ENCODE measurements around the gene NSMF. TPM values are rescaled to one million over a fixed set of nuclear protein-coding genes. Genes with fewer than 3 reads are reported as not detected.

The NSMF gene
- total and polyA plus RNA-seq, 2 of the 4 experiments (the other 2 are of a cell fraction), result 7.7 to 40.9 TPM

DNA sequence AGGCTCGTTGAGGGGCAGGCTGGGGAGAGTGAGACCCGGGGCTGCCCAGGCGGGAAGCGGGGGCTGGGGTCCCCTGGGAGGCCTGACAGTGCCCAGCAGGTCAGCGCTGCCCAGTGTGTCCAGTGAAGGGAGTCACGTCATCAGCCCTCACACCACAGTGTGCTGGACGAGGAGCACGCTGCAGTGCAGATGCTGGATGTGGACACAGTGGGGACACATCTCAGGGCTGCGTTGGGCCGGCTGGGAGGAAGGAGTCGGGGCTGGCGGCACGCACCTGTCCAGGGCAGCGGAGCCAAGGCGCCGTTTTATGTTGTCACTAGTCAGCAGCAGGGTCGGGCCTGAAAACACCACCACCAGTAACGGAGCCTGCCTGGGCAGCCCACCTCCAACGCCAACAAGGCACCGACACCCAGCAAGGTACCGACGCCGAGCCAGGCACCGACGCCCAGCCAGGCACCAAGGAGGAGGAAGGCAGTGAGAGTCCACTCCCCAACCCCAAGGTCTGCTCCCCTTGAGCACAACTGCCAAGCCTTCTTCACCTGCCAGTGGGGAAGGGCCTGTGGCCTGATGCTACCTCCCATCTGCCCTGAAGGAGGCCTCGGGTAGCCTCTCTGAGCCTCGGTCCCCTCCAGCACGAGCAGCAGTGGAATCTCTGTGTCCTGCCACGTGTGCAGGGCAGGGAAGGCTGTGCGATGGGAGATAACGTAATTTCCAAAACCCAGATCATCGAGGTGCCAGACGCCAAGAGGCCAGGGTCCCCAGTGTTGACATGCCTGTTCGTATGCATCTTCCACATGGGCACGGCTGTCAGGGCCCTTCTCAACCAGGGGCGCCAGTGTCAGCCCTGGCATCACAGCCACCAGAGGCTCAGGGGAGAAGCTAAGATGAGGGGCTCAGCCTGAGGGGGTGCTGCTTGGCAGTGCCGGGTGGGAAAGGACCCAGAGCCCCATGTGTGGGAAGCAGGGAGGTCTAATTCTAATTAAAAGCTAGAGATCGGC is 21.9 kb upstream of the NSMF start (continued):
- TF ChIP-seq MXI1 (IDR thresholded peaks at IDR 0.05; ENCODE audit: borderline replicate concordance, low read depth, low read length) (no peak), MAZ (IDR thresholded peaks at IDR 0.05; ENCODE audit: borderline replicate concordance, low read depth, low read length) (no peak)

DNA sequence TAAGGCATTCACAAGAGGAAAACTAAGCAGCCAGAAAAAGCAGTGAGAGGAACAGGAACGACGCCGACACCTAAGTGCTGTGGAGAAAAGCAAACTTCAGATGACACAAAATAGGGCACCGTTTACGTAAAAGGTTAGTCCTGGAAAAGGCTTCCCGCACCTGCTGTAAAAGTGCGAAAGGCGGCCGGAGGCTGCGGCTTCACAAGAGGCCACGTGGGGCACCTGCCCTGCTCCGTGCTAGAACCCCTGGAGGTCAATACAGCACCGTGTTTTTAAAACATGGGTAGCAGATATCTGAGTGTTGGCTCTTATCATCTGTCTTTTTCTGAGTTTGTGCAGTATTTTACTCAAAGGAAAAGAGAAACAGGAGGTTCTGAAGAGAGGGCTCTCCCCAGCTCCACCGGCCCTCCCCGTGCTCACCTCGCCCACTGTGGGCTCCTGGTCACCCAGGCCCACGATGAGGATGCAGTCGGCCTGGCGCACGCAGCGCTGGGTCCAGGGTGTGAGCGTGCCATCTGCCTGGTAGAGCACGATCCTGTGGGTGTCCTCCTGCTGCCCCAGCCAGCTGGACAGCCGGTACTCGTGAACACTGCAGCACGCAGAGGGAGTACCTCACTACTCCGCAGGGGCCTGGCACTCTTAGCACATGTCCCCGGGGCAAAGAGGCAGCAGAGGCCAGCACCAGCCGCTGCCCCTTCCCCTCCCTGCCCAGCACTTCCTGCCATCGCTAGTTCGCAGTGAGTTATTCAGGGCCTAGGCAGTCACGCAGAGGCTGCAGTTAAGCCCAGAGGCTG is 21.0 kb upstream of the NSMF start:
- H2BK120ac ChIP-seq (ENCODE audit: low read depth, low read length), result no peak overlapping the region
- no peak for ATAC-seq (ENCODE audit: low read depth)
- in situ Hi-C loops (cut with MboI; ENCODE audit: low sequenced_read_pairs), result no loop called here
- H3K14ac ChIP-seq (replicated peaks; ENCODE audit: low read depth, low read length), result no peak overlapping the region
- no peak overlapping the region for H2BK15ac ChIP-seq (ENCODE audit: low read depth, low read length)
- WGBS, 2 experiments (ENCODE audit: extremely low coverage in 2 of 2, insufficient read length in 1 of 2), result 84% methylated on average over 19 of the region's 32 CpGs; no CpG with 5 or more reads in 1 of the 2 experiments
- no peak overlapping the region for H2BK5ac ChIP-seq (ENCODE audit: low read depth, low read length, poor library complexity, severe bottlenecking)
- TF ChIP-seq RFX5 (IDR thresholded peaks at IDR 0.05; ENCODE audit: low read depth, low read length) (no peak), SMC3 (IDR thresholded peaks at IDR 0.05; ENCODE audit: low read depth, low read length) (no peak), FOS (IDR thresholded peaks at IDR 0.05; ENCODE audit: low read depth, low read length) (no peak), RAD21 (IDR thresholded peaks at IDR 0.05; ENCODE audit: low read length) (no peak), MAFK (IDR thresholded peaks at IDR 0.05; ENCODE audit: low read depth, low read length) (no peak)
- BruUV-seq (replicated peaks), result no TSS peak
- no peak overlapping the region for H3K4ac ChIP-seq (ENCODE audit: low read depth, low read length)
- H4K5ac ChIP-seq (ENCODE audit: low read depth, low read length), result no peak overlapping the region
- intact Hi-C loops (cut with micrococcal nuclease), result no loop called here
- H3K9me1 ChIP-seq (ENCODE audit: insufficient read depth, low read length), result peaks cover 6% of the 10 kb centered on the region; the same call in 1 of the 2 replicates
- no peak overlapping the region for H3K9ac ChIP-seq (ENCODE audit: low read depth, low read length)
- no peaks in the 10 kb centered on the region for H3K79me1 ChIP-seq (ENCODE audit: low read depth in 1 of 2, low read length in 2 of 2)
- peaks cover 11% of the 10 kb centered on the region; the same call in 1 of the 2 replicates for H3K27me3 ChIP-seq (ENCODE audit: control insufficient read depth, insufficient read depth, low read length)
- no peak overlapping the region for H3K23ac ChIP-seq (ENCODE audit: low read depth, low read length)
- peak overlapping the region; percentile 16 for H2AFZ ChIP-seq (replicated peaks; ENCODE audit: low read length, poor library complexity)
- H4K8ac ChIP-seq (ENCODE audit: low read depth in 2 of 2, low read length in 2 of 2), result no peak overlapping the region
- H3K4me3 ChIP-seq (ENCODE audit: insufficient read depth, low read depth, low read length), result no peak overlapping the region
- H3K18ac ChIP-seq (ENCODE audit: low read depth, low read length), result no peak overlapping the region
- no peak overlapping the region for H2AK9ac ChIP-seq (replicated peaks; ENCODE audit: low read depth, low read length, poor library complexity)
- DNase-seq, result no peak
- no peak overlapping the region for H2AK5ac ChIP-seq (ENCODE audit: low read depth, low read length)
- H4K20me1 ChIP-seq (ENCODE audit: insufficient read depth, low read length), result no peaks in the 10 kb centered on the region
- H3K36me3 ChIP-seq (ENCODE audit: control insufficient read depth, insufficient read depth, low read length), result no peaks in the 10 kb centered on the region
- no peak overlapping the region for H2BK20ac ChIP-seq (ENCODE audit: low read depth, low read length)
- no peak overlapping the region for H3K56ac ChIP-seq (ENCODE audit: extremely low read depth, insufficient read depth, low read length)
- H3K9me3 ChIP-seq (ENCODE audit: control insufficient read depth, insufficient read depth, low read length), result peaks cover 11% of the 10 kb centered on the region
- peaks cover 6% of the 10 kb centered on the region for H3K4me1 ChIP-seq (ENCODE audit: control insufficient read depth, insufficient read depth, low read length)
- H4K91ac ChIP-seq (ENCODE audit: insufficient read depth, low read depth, low read length), result no peak overlapping the region
- ChIA-PET POLR2A (ENCODE audit: unreplicated experiment) (no interaction called here), CTCF (no interaction called here)
- H3K27ac ChIP-seq (ENCODE audit: insufficient read depth, low read length), result no peak overlapping the region
- no peak overlapping the region for H3K4me2 ChIP-seq (ENCODE audit: low read depth, low read length)
- dilution Hi-C loops (cut with HindIII; ENCODE audit: low sequenced_read_pairs, unreplicated experiment), result no loop called here

All from IMR-90 (cell line).